ENCODE data around the gene CKAP2L.

- TF ChIP-seq ZNF565 (CRISPR knock-in tag; conservative IDR thresholded peaks at IDR 0.05; ENCODE audit: low read depth) = no peak
- no peak for TF ChIP-seq ZFP3 (CRISPR knock-in tag; IDR thresholded peaks at IDR 0.05)
These were observed 39.6 kb downstream of the CKAP2L start for GRCh38 chr2:112724591-112725525.
